HG02759 (cell line): ENCODE results near the gene ALDH2.
A peak's percentile ranks its signal among the peaks of the same experiment; 100 is the strongest.
"Not testable (repeated sequence)": the region's sequence is repeated elsewhere in the genome, so short reads cannot be mapped to it uniquely, and the experiment has no call there.

ENCODE experiments used
- ATAC-seq: cut with Tn5 transposase; IDR thresholded peaks from one replicate; pipeline ENCODE4 v1.9.1; 2021; ENCODE audit warnings: mild to moderate bottlenecking, moderate library complexity; ENCODE audit not compliant: unreplicated experiment

The ALDH2 gene

GRCh38 chr12:111758120-111758561, 8.6 kb upstream of the ALDH2 start:
- no peak for ATAC-seq

GRCh38 chr12:111759271-111759670, 7.5 kb upstream of the ALDH2 start:
- ATAC-seq: no peak

DNA sequence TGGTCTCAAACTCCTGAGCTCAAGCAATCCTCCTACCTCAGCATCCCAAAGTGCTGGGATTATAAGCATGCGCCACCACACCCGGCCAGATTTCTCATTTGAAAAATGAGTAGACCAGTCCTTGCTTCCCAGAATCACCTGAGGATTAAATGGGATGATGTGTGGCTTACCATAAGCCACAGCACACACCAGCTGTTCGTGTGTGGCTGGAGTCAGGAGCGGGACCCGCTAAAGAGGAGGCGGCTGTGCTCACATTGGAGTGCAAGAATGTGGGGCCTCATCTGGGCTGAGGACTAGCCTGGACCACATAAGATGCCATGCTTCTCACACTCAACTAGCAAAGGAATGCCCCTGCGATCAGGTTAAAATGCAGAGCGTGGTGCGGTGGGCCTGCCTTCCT, 6.7 kb upstream of the ALDH2 start:
- ATAC-seq: no peak

- no peak for ATAC-seq
These were observed 5.6 kb upstream of the ALDH2 start for GRCh38 chr12:111761099-111761498.

- no peak for ATAC-seq
These were observed 5.0 kb upstream of the ALDH2 start for GRCh38 chr12:111761706-111762105.

DNA sequence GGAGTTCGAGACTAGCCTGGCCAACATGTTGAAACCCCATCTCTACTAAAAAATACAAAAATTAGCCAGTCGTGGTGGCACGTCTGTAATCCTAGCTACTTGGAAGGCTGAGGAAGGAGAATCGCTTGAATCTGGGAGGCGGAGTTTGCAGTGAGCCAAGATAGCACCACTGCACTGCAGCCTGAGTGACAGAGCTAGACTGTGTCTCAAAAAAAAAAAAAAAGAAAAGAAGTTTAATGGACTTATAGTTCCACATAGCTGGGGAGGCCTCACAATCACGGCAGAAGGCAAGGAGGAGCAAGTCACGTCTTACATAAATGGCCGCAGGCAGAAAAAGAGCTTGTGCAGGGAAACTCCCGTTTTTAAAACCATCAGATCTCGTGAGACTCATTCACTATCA, 3.2 kb upstream of the ALDH2 start:
- not testable (repeated sequence) for ATAC-seq

- ATAC-seq: no peak
These were observed 2.5 kb upstream of the ALDH2 start for GRCh38 chr12:111764120-111764821.

- no peak for ATAC-seq
These were observed 827 bp downstream of the ALDH2 start for GRCh38 chr12:111767362-111768158.

GRCh38 chr12:111768159-111768895, 1.6 kb downstream of the ALDH2 start:
- ATAC-seq: no peak

- no peak for ATAC-seq
These were observed 2.9 kb downstream of the ALDH2 start for GRCh38 chr12:111769599-111769998.

DNA sequence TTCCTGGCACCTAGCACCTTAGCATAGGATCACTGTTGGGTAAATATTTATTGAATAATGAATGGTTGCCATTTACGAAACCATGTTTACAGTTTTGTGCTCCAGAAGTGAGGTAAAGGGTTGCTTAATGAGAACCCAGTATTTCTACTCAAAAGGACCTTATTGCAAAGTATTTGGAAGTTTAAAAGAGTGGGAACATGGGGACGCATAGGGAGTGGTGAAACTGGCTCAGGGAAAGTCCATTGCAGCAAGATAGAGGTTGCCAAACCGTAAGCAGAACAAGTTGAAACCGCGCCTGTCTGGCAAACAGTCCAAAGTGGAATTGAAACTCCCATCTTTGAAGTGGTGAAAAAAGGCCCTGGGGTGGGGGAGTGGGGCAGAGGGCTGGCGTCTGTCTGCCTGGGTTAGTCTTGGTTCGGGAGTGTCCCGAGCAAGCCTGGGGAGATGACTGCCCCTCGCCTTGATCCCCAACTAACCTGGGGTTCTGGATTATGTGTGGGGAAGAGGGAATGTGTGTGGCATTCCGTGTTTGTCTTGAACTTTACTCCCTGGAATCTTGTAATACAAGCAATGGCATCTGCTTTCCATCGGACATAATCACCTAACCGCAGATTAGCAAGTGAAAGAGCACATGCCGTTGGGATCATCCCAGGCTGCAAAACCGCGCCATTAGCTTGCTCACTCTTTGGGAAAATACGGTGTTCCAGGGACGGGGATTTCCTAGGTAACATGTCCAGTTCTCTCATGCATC, 7.2 kb downstream of the ALDH2 start:
- peak; percentile 54 for ATAC-seq

- peak; percentile 76 for ATAC-seq
These were observed 8.8 kb downstream of the ALDH2 start for GRCh38 chr12:111775205-111776193.

DNA sequence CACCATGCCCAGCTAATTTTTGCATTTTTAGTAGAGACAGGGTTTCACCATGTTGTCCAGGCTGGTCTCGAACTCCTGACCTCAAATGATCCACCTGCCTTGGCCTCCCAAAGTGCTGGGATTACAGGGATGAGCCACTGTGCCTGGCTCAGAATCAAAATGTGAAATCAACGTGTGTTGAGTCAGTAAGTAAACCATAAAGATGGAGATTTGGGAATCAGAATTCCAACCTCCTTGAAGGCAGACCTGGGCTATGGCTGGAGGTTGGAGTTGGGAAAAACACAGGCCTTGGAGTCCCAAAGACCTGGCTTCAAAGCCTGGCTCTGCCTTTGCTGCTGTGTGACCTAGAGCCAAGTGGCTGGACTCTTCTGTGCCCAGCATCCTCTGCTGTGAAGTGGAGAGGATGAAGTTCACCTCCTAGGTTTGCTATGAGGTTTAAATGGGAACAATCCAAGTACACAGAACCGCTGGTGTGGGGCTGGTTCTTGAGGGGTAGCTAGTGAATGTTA, 10.2 kb downstream of the ALDH2 start:
- no peak for ATAC-seq

DNA sequence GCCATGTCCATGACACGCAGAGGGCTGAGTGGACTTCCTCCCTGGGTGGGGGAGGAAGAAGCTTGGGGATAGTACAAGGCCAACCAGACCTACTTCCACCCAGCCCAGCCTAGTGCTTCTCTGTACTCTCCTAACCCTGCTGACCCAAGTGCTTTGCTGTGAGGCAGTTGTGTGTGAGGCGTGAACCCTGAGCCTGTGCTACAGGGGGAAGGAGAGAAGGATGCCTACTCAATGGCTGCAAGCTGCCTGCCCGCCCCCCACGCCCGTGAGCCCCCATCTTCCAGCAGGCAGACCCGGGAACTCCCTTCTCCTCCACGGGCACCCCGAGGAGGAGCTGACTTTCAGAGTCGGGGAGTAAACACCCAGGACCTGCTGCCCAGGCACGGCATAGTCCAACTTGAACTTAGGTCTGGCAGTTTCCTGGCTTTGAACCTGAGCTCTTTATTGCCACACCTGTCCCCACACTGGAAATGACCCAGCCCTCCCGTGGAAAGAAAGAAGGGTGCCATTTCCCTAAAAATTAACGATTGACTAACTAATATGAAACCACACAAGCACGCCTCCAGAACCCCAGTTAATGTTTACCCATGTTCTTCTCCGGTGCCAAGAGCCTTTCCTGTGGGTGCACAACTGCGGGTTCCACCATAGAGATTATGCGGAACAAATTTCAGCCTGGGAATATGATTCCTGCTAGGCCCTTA, 10.8 kb downstream of the ALDH2 start:
- ATAC-seq: no peak

GRCh38 chr12:111780166-111780565, 13.4 kb downstream of the ALDH2 start:
- no peak for ATAC-seq

DNA sequence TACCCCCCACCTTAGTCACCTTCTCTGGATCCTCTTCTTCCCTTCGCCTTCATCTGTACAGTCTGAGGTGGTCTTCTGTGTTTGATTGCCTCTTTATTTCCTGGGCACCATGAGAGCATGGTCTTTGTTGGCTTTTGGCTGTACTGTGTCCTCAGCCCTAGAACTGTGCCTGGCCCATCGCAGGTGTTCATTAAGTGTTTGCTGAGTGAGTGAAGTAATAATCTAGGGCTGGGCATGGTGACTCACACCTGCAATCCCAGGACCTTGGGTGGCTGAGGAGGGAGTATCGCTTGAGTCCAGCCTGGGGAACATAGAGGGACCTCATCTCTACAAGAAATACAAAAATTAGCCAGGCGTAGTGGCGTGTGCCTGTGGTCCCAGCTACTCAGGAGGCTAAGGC, 13.9 kb downstream of the ALDH2 start:
- no peak for ATAC-seq

DNA sequence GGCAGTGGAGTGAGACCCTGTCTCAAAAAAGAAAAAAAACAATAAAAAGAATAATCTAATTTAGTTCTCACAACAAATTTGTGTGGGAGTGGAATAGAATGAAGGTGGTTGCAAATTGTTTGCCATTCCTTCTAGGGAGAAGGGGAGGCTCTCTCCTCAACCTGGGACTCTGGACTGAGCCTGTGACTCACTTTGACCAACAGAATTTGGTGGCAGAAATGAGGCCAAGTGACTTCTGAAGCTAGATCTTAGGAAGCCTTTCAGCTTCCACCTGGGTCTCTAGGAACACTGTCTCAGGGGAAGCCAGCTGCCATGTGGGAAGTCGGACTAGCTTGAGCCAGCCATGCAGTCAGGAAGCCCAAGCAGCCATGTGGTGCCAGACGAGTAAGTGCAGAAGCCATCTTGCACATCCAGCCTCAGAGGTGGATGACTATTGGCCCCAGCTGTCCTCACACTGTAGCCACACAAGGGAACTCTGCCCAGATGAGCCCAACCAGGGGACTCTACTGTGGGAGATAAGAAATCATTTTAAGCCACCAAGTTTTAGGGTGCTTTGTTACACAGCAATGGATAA, 14.4 kb downstream of the ALDH2 start:
- no peak for ATAC-seq

- ATAC-seq: no peak
These were observed 16.3 kb downstream of the ALDH2 start for GRCh38 chr12:111783046-111783445.

DNA sequence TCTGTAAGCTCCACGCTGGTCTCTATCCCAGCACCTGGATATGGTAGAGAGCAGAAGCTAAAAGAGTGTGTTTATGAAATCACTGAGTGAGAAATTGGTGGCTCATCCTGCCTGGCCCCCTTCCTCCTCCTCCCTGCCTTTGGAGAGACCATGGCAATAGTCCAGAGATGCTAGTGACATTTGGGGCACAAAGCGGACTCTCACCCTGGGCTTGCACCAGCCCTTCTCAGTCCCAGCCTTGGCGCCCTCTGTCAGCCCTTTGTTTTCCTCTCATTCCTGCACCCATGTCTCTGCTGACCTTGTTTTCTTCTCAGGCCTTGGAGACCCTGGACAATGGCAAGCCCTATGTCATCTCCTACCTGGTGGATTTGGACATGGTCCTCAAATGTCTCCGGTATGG, 18.2 kb downstream of the ALDH2 start:
- no peak for ATAC-seq
